ENCODE data around the gene ELOB. TPM values are rescaled to one million over a fixed set of nuclear protein-coding genes. Genes with fewer than 3 reads are reported as not detected.
"Not testable (repeated sequence)": the region's sequence is repeated elsewhere in the genome, so short reads cannot be mapped to it uniquely, and the experiment has no call there.

Gene ELOB
- total RNA-seq, 1 experiment from 2014 or later = 269 TPM

- H3K4me3 ChIP-seq (ENCODE audit: insufficient read depth, low read depth, low read length) = no peak overlapping the region
- H3K36me3 ChIP-seq (replicated peaks; ENCODE audit: control insufficient read depth, insufficient read depth, low read length) = no peaks in the 10 kb centered on the region
- H3K27me3 ChIP-seq (ENCODE audit: control insufficient read depth, insufficient read depth, low read length) = no peaks in the 10 kb centered on the region
- DNase-seq = no peak
Observed at GRCh38 chr16:2724088-2724676, 52.9 kb downstream of the ELOB start.

GRCh38 chr16:2721634-2722173 is 55.4 kb downstream of the ELOB start:
- not testable (repeated sequence) for DNase-seq
- peak overlapping the region; percentile 59 for H3K4me3 ChIP-seq (ENCODE audit: insufficient read depth, low read depth, low read length)

More at GRCh38 chr16:2721634-2722173, 55.4 kb downstream of the ELOB start:
- not testable (repeated sequence) for H3K36me3 ChIP-seq (replicated peaks; ENCODE audit: control insufficient read depth, insufficient read depth, low read length); H3K27me3 ChIP-seq (ENCODE audit: control insufficient read depth, insufficient read depth, low read length)

Other genes starting within 250 kb of the ELOB start
- not detected in 2 replicates for gene CEMP1, start 245.9 kb downstream of the ELOB start, total RNA-seq (2014; rRNA removed; shearing (Covaris generic))
- 11.4 and 21.7 TPM in 2 replicates for gene PDPK1, start 239.3 kb downstream of the ELOB start, total RNA-seq (2014; rRNA removed; shearing (Covaris generic))
- gene KCTD5, start 94.8 kb downstream of the ELOB start, total RNA-seq (2014; rRNA removed; shearing (Covaris generic)) = 35.2 and 36.7 TPM in 2 replicates
- 2.0 and 3.1 TPM in 2 replicates for gene PRSS27, start 57.1 kb downstream of the ELOB start, total RNA-seq (2014; rRNA removed; shearing (Covaris generic))
- gene SRRM2, start 24.6 kb downstream of the ELOB start, total RNA-seq (2014; rRNA removed; shearing (Covaris generic)) = 69.0 and 96.1 TPM in 2 replicates
- gene PRSS33, start 10.3 kb upstream of the ELOB start, total RNA-seq (2014; rRNA removed; shearing (Covaris generic)) = not detected in 2 replicates
- not detected in 2 replicates for gene PRSS41, start 21.2 kb upstream of the ELOB start, total RNA-seq (2014; rRNA removed; shearing (Covaris generic))
- gene PRSS21, start 40.0 kb upstream of the ELOB start, total RNA-seq (2014; rRNA removed; shearing (Covaris generic)) = 0.42 and 1.5 TPM in 2 replicates
- gene ZG16B, start 53.0 kb upstream of the ELOB start, total RNA-seq (2014; rRNA removed; shearing (Covaris generic)) = not detected in 2 replicates
- 0.80 and 0.85 TPM in 2 replicates for gene PRSS22, start 80.9 kb upstream of the ELOB start, total RNA-seq (2014; rRNA removed; shearing (Covaris generic))
- gene FLYWCH2, start 105.9 kb upstream of the ELOB start, total RNA-seq (2014; rRNA removed; shearing (Covaris generic)) = 55.2 and 94.1 TPM in 2 replicates
- gene FLYWCH1, start 134.7 kb upstream of the ELOB start, total RNA-seq (2014; rRNA removed; shearing (Covaris generic)) = 22.7 and 33.5 TPM in 2 replicates
- gene KREMEN2, start 187.0 kb upstream of the ELOB start, total RNA-seq (2014; rRNA removed; shearing (Covaris generic)) = 17.6 and 20.9 TPM in 2 replicates
- gene PAQR4, start 192.1 kb upstream of the ELOB start, total RNA-seq (2014; rRNA removed; shearing (Covaris generic)) = 62.6 and 65.6 TPM in 2 replicates
- 85.4 and 94.0 TPM in 2 replicates for gene PKMYT1, start 203.2 kb upstream of the ELOB start, total RNA-seq (2014; rRNA removed; shearing (Covaris generic))
- 0.21 and 0.48 TPM in 2 replicates for gene CLDN9, start 235.6 kb upstream of the ELOB start, total RNA-seq (2014; rRNA removed; shearing (Covaris generic))
- gene CLDN6, start 240.9 kb upstream of the ELOB start, total RNA-seq (2014; rRNA removed; shearing (Covaris generic)) = 426 and 528 TPM in 2 replicates
- gene TNFRSF12A, start 243.1 kb upstream of the ELOB start, total RNA-seq (2014; rRNA removed; shearing (Covaris generic)) = 144 and 171 TPM in 2 replicates
- gene HCFC1R1, start 246.7 kb upstream of the ELOB start, total RNA-seq (2014; rRNA removed; shearing (Covaris generic)) = 114 and 156 TPM in 2 replicates
- gene THOC6, start 246.8 kb upstream of the ELOB start, total RNA-seq (2014; rRNA removed; shearing (Covaris generic)) = 69.1 and 81.4 TPM in 2 replicates

Measured in H7 (cell line).